Eye (tissue), 1 donor: ENCODE results near the gene CACNG3.
"Not testable (repeated sequence)": the region's sequence is repeated elsewhere in the genome, so short reads cannot be mapped to it uniquely, and the experiment has no call there.

Source experiments
- DNase-seq: peaks from one replicate; pipeline ENCODE4 v3.0.0-alpha.2; 2015

CACNG3 gene

GRCh38 chr16:24337013-24337412 is 80.9 kb downstream of the CACNG3 start:
- no peak for DNase-seq

DNA sequence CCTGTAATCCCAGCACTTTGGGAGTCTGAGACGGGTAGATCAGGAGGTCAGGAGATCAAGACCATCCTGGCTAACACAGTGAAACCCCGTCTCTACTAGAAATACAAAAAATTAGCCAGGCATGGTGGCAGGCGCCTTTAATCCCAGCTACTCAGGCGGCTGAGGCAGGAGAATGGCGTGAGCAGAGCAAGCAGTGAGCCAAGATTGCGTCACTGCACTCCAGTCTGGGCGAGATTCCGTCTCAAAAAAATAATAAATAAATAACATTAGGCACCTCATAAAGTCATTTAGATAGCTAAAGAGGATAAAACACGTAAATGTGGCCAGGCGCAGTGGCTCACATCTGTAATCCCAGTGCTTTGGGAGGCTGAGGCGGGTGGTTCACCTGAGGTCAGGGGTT is 87.7 kb downstream of the CACNG3 start:
- not testable (repeated sequence) for DNase-seq

DNA sequence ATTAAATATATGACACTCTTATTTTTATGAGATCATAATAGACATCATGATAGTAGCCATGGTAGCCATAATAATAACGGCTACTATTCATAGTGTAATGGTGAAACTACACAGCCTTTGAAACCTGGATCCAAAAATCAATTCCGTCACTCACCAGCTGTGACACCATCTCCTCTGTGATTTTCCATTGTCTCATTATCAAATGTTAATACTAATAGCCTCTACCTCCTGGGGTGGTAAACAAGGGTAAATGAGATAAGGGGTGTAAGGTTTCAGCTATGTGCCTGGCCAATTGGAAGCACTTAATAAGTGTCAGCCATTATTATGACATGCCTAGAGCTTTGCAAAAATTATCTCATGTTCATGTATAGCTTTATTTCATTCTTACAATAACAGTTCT is 88.6 kb downstream of the CACNG3 start:
- DNase-seq, result no peak

GRCh38 chr16:24345704-24346103 is 89.6 kb downstream of the CACNG3 start:
- no peak for DNase-seq

GRCh38 chr16:24346734-24347133 is 90.6 kb downstream of the CACNG3 start:
- no peak for DNase-seq

DNA sequence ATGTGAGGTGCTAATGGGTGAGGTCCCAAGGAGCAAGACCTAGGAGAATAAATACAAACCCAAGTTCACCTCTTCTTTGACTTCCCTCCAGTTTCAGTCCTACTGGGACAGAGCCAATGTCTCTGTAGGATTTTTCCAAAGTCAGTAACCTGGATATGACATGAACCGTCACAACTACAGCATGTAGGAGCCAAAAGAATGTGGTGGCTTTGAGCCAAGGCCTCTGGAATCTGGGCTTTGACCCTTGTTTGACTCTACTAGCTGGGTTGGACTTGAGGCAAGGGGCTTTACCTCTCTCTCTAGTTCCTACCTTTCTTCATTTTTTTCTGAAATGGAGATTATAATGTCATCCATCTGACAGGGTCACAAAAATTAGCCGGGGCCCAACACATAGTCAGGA is 91.4 kb downstream of the CACNG3 start:
- peak; percentile 52 for DNase-seq

- no peak for DNase-seq
Observed at GRCh38 chr16:24348545-24349290, 92.6 kb downstream of the CACNG3 start.

DNA sequence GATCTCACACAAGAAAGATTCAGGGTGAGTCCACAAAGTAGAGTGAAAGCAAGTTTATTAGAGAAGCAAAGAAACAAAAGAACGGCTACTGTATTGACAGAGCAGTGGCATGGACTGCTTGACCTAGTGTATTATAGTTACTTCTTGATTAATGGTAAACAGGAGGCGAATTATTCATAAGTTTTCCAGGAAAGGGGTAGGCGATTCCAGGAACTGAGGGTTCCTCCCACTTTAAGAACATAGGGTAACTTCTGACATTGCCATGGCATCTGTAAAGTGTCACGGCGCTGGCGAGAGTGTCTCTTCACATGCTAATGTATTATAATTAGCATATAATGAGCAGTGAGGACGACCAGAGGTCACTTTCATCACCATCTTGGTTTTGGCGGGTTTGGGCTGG is 93.2 kb downstream of the CACNG3 start:
- no peak for DNase-seq

DNA sequence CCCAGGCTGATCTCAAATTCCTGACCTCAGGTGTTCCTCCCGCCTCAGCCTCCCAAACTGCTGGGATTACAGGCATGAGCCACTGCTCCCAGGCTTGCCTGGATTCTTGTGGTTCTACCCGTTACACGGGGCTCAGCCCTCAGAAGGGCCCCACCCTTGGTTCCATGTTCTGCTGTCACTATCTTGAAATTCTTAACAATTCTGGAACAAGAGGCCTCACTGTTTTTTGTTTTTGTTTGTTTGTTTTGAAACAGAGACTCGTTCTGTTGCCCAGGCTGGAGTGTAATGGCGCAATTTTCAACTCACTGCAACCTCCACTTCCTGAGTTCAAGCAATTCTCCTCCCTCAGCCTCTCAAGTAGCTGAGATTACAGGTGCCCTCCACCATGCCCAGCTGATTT is 96.6 kb downstream of the CACNG3 start:
- DNase-seq, result no peak

DNA sequence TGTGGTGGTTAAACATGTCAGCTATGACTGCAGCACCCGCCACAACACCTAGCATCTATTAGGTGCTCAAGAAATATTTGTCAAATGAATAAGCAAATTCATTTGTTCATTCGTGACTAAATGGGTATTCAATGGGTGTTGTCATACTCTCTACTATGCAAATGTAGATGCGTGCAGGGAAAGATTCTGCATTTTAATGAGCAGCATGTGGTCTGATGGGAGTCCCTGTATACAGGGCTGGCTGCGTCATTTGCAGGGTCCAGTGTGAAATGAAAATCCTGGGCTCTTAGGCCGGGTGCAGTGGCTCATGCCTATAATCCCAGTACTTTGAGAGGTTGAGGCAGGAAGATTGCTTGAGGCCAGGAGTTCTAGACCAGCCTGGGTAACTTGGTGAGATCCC is 97.5 kb downstream of the CACNG3 start:
- DNase-seq, result no peak

DNA sequence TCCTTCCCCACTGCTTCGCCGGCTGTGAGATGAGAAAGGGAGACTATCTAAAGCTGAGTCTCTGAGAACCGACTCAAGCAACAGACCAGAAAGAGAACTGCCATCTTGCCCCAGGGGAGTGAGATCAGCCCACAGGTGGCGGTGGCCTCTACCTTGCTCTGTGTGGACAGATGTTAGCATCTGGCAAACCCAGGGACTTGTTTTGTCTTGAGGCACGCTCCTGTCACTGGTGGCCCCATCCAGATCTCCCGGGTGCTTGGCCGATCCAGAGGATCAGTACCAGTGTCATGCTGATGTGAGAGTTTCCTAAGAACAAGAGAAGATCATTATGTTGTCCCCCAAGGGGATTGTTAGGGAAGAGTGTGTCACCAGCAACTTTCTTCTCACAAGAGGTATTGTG is 101.4 kb downstream of the CACNG3 start:
- no peak for DNase-seq

DNA sequence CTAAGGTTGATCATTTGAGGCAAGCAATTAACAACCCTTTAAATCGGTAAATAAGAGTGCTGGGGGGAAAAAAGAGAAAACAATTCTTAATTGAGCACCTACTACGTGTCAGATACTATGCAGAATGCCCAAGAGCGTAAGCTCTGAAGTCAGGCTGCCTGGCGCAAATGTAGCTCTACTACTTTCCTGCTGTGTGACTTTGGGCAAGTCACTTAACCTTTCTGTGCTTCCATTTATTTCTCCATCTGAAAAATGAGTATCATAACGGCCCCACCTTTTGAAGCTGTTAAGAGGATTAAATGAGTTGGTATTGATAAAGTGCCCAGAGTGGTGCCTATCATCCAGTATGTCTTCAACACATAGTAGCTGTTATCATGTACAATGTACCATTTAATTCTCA is 102.0 kb downstream of the CACNG3 start:
- DNase-seq, result no peak

GRCh38 chr16:24359490-24359889 is 103.4 kb downstream of the CACNG3 start:
- DNase-seq, result no peak

- DNase-seq, result no peak
Observed at GRCh38 chr16:24360936-24361335, 104.8 kb downstream of the CACNG3 start.

GRCh38 chr16:24364596-24364995 is 108.5 kb downstream of the CACNG3 start:
- DNase-seq, result no peak

DNA sequence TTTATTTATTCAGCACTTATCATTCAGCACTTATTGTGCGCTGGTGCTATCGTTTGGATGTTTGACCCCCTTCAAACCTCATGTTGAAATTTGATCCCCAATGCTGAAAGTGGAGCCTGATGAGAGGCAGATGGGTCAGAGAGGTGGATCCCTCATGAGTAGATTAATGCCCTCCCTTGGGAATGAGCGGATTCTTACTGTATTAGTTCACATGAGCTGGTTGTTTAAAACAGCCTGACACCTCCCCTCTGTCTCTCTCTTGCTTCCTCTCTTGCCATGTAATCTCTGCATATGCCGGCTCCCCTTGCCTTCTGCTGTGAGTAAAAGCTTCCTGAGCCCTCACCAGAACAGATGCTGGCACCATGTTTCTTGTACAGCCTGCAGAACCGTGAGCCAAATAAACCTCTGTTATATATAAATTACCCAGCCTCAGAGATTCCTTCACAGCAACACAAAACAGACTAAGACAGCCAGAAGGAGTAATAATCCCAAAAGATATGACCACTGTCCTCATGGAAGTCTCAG is 111.1 kb downstream of the CACNG3 start:
- no peak for DNase-seq

DNA sequence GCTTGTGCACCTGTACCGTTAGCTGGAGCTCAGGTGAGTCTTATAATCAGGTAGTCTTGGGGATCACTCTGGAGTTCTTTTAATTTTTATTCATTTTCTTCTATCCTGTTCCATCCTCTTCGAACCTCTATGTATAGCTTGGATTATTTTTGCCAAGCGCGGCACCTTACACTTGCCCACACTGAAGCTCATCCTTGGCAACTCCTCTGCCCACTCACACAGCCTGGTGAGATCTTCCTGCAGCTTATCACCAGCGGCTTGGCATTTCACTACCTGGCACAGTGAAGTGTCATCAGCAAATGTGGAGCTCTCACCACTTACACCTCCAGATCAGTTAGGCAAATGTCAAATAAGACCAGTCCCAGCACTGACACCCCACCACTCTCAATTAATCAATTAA is 116.7 kb downstream of the CACNG3 start:
- no peak for DNase-seq

GRCh38 chr16:24378999-24379398 is 122.9 kb downstream of the CACNG3 start:
- no peak for DNase-seq

DNA sequence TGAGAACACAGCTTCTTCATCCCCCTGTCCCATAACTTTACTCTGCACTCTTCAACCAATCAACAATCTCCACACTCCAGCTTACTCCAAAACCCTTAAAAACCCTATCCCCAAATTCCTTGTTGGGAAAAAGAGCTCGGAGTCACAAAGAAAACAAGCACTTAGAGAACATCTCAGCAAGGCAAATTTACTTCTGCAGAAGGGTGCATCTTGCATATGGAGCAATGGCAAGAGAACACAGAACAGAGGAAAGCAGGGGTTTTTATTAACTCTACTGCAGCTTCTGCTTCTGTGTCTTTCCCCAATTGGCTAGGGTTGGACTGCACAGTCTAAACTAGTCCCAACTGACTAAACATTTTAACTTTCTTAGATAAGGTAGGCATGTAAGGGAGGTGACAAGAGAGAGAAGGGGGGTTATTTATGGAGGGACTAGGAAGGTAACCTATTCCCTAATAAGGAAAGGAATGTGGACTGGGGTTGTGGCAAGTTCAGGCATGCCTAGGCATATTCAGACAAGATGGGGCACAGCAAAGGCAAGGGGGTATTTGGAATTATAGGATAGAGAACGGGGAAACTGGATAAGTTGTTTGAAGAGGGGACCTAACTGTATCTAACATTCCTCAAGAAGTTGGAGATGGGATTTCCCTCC is 125.5 kb downstream of the CACNG3 start:
- no peak for DNase-seq

GRCh38 chr16:24382762-24383407 is 126.8 kb downstream of the CACNG3 start:
- DNase-seq, result peak; percentile 17

DNA sequence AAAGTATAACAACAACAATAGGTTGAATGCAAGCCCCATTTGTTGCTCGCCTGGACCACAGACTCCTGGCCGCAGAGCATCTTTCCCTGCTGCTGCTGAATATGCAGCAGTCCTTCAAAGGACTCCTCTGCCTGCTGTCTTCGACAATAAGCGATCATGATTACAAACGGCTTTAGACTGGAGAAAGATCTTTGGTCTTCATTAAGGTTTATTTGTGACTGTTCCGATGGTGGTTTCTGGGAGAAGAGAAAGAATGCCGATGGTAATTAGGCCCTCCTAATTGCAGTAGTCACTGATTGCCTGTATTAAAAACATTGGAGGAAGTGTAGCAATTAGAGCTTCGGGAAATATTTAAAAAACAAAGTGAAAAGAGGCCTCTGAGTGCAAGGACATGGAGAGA is 138.2 kb downstream of the CACNG3 start:
- peak; percentile 31 for DNase-seq

- DNase-seq, result no peak
Observed at GRCh38 chr16:24396350-24397271, 140.5 kb downstream of the CACNG3 start.

GRCh38 chr16:24409045-24409444 is 152.9 kb downstream of the CACNG3 start:
- no peak for DNase-seq
